Measurements from ENCODE around the gene MFNG. TPM values are rescaled to one million over a fixed set of nuclear protein-coding genes. Genes with fewer than 3 reads are reported as not detected.

Gene MFNG
- total RNA-seq, 4 donors from 2014 or later, result 7.5 to 23.1 (median 18.5) TPM

DNA sequence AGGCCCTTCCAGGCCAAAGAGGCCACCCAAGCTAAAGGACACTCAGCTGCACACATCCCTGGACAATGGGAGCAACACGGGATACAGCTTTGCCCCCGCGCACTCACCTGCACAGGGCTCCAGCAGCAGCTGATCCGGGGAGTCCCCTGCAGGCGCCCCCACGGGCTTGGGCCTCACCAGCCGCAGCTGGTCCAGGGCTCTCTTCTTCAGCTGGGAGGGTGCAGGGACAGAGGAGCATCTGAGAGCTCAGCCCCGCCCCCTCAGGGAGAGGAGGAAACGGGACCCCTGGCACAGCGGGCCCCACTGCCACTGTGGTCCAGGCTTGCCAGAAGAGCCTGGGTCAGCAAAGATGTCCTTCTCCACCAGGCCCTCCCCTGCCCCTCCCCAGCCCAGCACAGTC is 7.8 kb upstream of the MFNG start:
- no peak for DNase-seq (ENCODE audit: extremely low spot score)
- Histone ChIP-seq H3K27me3 (peaks cover 0 to 84% (median 2%) of the 10 kb centered on the region in 4 donors), H3K36me3 (peaks cover 0 to 46% (median 23%) of the 10 kb centered on the region in 4 donors), H3K27ac (replicated peaks in 1 of 4) (no peak overlapping the region), H3K4me1 (peaks cover 0 to 5% (median 4%) of the 10 kb centered on the region in 4 donors), H3K9me3 (no peaks in the 10 kb centered on the region), H3K4me3 (no peak overlapping the region)
- intact Hi-C loops (cut with DNase I), result no loop called here
- 90% methylated on average over 4 of the region's 10 CpGs for WGBS
- no peak for TF ChIP-seq EP300 (IDR thresholded peaks at IDR 0.05)
- no peak for TF ChIP-seq POLR2A (IDR thresholded peaks at IDR 0.05; ENCODE audit: low read depth)

DNA sequence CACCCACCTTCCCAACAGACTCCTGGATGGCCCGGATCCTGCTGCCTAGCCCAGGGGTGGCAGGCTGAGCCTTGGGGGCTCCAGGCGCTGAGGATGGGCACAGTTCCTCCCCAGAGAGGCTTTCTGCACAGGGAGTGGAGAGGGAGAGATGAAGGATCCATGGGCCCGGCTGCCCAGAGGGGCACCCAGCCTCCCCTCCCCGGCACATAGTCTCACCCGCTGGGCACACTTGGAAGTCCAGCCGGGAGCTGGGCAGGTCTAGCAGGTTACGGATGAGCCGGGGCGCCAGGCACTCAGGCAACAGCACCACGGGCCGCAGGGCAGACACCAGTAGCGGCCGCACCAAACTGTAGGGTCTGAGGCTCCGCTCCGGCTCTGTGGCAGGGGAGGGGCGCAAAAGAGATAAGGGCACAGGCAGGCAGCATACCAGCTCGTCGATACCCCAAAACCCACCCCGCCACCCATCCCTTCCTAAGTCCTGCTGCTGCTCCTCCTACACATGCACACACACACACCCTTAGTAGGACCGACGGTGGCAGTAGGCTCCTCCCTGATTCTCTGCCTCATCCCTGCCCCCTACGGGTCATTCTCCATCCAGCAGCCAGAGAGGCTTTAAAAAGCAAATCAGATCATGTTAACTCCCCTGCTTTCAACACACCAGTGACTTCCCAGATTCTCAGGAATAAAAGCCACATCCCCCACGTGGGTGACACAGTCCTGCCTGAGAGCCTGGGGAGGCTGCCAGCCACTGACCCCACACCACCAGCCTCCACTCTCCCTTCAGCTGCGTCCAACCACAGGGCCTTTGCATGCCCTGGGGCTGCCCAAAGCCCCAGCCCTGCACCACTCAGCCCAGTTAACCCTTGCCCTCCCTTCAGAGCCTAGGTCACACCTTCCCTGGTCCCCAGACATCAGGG is 6.5 kb upstream of the MFNG start:
- Histone ChIP-seq H3K27ac (replicated peaks in 1 of 4) (no peak overlapping the region), H3K4me1 (peaks cover 0 to 4% (median 0%) of the 10 kb centered on the region in 4 donors), H3K27me3 (peaks cover 0 to 79% (median 2%) of the 10 kb centered on the region in 4 donors), H3K4me3 (no peak overlapping the region), H3K36me3 (peaks cover 0 to 46% (median 23%) of the 10 kb centered on the region in 4 donors), H3K9me3 (no peaks in the 10 kb centered on the region)
- TF ChIP-seq, protein P1, sequence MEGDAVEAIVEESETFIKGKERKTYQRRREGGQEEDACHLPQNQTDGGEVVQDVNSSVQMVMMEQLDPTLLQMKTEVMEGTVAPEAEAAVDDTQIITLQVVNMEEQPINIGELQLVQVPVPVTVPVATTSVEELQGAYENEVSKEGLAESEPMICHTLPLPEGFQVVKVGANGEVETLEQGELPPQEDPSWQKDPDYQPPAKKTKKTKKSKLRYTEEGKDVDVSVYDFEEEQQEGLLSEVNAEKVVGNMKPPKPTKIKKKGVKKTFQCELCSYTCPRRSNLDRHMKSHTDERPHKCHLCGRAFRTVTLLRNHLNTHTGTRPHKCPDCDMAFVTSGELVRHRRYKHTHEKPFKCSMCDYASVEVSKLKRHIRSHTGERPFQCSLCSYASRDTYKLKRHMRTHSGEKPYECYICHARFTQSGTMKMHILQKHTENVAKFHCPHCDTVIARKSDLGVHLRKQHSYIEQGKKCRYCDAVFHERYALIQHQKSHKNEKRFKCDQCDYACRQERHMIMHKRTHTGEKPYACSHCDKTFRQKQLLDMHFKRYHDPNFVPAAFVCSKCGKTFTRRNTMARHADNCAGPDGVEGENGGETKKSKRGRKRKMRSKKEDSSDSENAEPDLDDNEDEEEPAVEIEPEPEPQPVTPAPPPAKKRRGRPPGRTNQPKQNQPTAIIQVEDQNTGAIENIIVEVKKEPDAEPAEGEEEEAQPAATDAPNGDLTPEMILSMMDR (IDR thresholded peaks at IDR 0.05), result peak in 1 of 3 experiments; percentile 17
- no peak for TF ChIP-seq POLR2A (IDR thresholded peaks at IDR 0.05; ENCODE audit: low read depth)
- intact Hi-C loops (cut with DNase I), result no loop called here
- 49% methylated on average over 9 of the region's 24 CpGs for WGBS
- DNase-seq (ENCODE audit: extremely low spot score), result no peak

DNA sequence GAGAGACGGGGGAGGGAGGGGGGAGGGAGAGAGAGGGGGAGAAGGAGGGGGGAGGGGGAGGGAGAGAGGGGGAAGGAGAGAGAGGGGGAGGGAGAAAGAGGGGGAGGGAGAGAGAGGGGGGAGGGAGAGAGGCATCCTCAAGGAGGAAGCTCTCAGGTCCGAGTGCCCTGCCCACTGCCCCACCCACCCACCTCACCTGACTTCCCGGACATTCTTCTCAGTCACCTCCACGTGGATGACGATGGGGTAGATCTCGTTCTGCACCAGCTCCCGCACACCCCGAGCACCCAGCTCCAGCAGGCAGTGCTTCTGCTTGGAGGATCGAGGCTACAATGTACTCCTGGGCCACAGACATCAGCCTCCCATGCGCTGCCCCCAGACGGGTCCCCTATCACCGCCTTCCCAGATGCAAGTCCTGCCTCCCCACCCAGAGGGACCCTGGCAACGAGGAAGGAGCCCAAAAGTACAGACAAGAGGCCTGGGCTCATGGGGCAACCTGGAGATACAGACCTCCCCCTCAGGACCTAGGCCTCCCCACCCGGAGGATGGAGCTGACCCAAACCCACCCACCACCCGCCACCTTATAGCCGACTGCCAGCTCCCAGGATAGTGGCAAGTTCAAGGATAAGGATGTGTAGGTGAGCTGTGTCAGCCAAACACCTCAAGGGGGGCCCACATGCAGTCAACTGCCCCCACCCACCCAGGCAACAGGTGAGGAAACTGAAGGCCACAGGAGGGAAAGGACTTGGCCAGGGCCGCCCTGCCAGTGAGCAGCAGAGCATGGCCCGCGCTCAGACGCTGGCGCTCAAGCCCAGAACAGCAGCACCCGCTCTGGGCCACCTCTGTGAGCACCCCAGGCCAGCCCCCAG is 5.6 kb upstream of the MFNG start:
- Histone ChIP-seq H3K27ac (replicated peaks in 1 of 4) (no peak overlapping the region), H3K4me3 (no peak overlapping the region), H3K9me3 (no peaks in the 10 kb centered on the region), H3K4me1 (peaks cover 3 to 8% (median 5%) of the 10 kb centered on the region in 4 donors), H3K36me3 (peaks cover 0 to 43% (median 23%) of the 10 kb centered on the region in 4 donors), H3K27me3 (peaks cover 0 to 80% (median 2%) of the 10 kb centered on the region in 4 donors)
- DNase-seq (ENCODE audit: extremely low spot score), result no peak
- no peak for TF ChIP-seq EP300 (IDR thresholded peaks at IDR 0.05)
- no peak for TF ChIP-seq POLR2AphosphoS5 (IDR thresholded peaks at IDR 0.05)
- TF ChIP-seq, protein P1 (IDR thresholded peaks at IDR 0.05), result no peak
- TF ChIP-seq POLR2A (IDR thresholded peaks at IDR 0.05; ENCODE audit: low read depth), result no peak
- 82% methylated on average over 15 of the region's 22 CpGs for WGBS
- intact Hi-C loops (cut with DNase I), result no loop called here

DNA sequence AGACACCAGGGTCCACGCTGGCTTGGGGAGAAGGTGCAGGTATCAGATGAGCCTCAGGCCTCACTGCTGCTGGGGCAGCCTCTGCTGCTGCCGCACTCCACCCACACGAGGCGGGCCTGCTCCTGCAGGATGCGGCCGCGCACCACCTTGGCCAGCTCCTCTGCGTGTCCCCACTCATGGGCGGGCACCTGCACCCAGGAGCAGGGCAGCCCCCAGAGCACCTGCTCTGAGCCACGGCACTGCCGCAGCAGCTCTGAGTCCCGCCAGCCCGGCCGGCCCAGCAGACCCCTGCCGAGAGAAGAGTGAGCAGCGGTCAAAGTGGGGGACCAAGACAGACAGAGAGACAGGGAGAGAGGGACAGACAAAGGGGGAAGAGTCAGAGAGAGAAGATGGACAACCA is 4.9 kb upstream of the MFNG start:
- H3K4me3 ChIP-seq, result no peak overlapping the region
- peaks cover 10 to 13% (median 12%) of the 10 kb centered on the region in 4 donors for H3K4me1 ChIP-seq
- H3K27ac ChIP-seq (replicated peaks in 1 of 4), result no peak overlapping the region
- no peak for TF ChIP-seq EP300 (IDR thresholded peaks at IDR 0.05)
- TF ChIP-seq, protein P1 (IDR thresholded peaks at IDR 0.05), result no peak
- TF ChIP-seq POLR2A (IDR thresholded peaks at IDR 0.05; ENCODE audit: low read depth), result no peak
- TF ChIP-seq POLR2AphosphoS5 (IDR thresholded peaks at IDR 0.05), result no peak
- DNase-seq (ENCODE audit: extremely low spot score), result no peak
- WGBS, result 89% methylated on average over 16 of the region's 16 CpGs
- intact Hi-C loops (cut with DNase I), result no loop called here
- peaks cover 0 to 38% (median 23%) of the 10 kb centered on the region in 4 donors for H3K36me3 ChIP-seq
- H3K9me3 ChIP-seq, result no peaks in the 10 kb centered on the region
- H3K27me3 ChIP-seq, result peaks cover 0 to 79% (median 2%) of the 10 kb centered on the region in 4 donors

DNA sequence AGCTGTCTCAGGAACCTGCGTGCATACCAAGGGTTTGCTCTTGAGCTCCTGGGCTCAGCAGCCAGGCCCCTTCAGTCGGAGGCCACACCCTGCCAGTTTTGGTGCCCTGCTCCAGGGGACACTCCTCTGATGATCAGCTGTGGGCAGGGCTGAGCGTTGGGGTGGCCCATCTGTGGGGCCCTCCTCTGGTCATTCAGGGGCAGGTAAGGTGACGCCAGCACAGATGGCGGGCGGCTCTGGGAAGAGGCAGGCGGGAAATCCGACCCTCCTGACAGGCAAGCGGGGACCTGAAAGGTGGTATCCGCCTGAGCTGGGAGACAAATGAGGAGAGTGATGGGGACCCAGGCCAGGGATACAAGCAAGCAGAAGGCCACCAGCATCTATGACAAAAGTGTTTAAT is 3.8 kb upstream of the MFNG start:
- 93% methylated on average over 9 of the region's 10 CpGs for WGBS
- Histone ChIP-seq H3K27me3 (peaks cover 0 to 79% (median 2%) of the 10 kb centered on the region in 4 donors), H3K4me3 (no peak overlapping the region), H3K27ac (replicated peaks in 1 of 4) (no peak overlapping the region), H3K36me3 (peaks cover 0 to 27% (median 18%) of the 10 kb centered on the region in 4 donors), H3K9me3 (no peaks in the 10 kb centered on the region), H3K4me1 (peaks cover 12 to 18% (median 14%) of the 10 kb centered on the region in 4 donors)
- DNase-seq (ENCODE audit: extremely low spot score), result no peak
- intact Hi-C loops (cut with DNase I), result no loop called here
- TF ChIP-seq EP300 (IDR thresholded peaks at IDR 0.05), result no peak
- no peak for TF ChIP-seq POLR2AphosphoS5 (IDR thresholded peaks at IDR 0.05)
- TF ChIP-seq POLR2A (IDR thresholded peaks at IDR 0.05; ENCODE audit: low read depth), result no peak
- TF ChIP-seq, protein P1 (IDR thresholded peaks at IDR 0.05), result no peak
